Large intestine (tissue), 3 donors: Measurements from ENCODE around the gene AKR1C8. TPM values are rescaled to one million over a fixed set of nuclear protein-coding genes. Genes with fewer than 3 reads are reported as not detected.
"Not testable (repeated sequence)": the region's sequence is repeated elsewhere in the genome, so short reads cannot be mapped to it uniquely, and the experiment has no call there.

Experiments used
- DNase-seq, 2 donors: peaks; one replicate each; pipeline versions ENCODE4 v3.0.0 to v3.0.0-alpha.2; 2013
- H3K27ac ChIP-seq: one replicate; pipeline ENCODE4 v1.5.1; 2013; ENCODE audit warnings: low read length
- H3K27me3 ChIP-seq: 2 replicates; pipeline ENCODE4 v1.6.1; 2013; ENCODE audit warnings: low read length; ENCODE audit not compliant: control insufficient read depth, insufficient read depth
- H3K36me3 ChIP-seq: 2 replicates; pipeline ENCODE4 v1.6.1; 2013; ENCODE audit warnings: low read length; ENCODE audit not compliant: control insufficient read depth, insufficient read depth
- H3K4me1 ChIP-seq: one replicate; pipeline ENCODE4 v1.6.1; 2013; ENCODE audit warnings: low read length; ENCODE audit not compliant: control insufficient read depth, insufficient read depth
- H3K4me3 ChIP-seq: one replicate; pipeline ENCODE4 v1.5.1; 2013; ENCODE audit warnings: low read length
- H3K9me3 ChIP-seq: one replicate; pipeline ENCODE4 v1.6.1; 2013; ENCODE audit warnings: mild to moderate bottlenecking, low read depth, low read length, moderate library complexity; ENCODE audit not compliant: control insufficient read depth
- WGBS: methylation state at CpG from one replicate; pipeline ENCODE4 v1.1.5; 2013; ENCODE audit warnings: low lambda C conversion rate; ENCODE audit not compliant: insufficient coverage; 5-methylcytosine and 5-hydroxymethylcytosine counted together
- polyA plus RNA-seq: library from polyadenylated mRNA; unstranded; fragments of 120-200 nt; gene quantifications from one replicate; pipeline ENCODE4 v1.2.1, GENCODE V29; 2013

Gene AKR1C8
- polyA plus RNA-seq, 1 donor = 0.13 TPM

DNA sequence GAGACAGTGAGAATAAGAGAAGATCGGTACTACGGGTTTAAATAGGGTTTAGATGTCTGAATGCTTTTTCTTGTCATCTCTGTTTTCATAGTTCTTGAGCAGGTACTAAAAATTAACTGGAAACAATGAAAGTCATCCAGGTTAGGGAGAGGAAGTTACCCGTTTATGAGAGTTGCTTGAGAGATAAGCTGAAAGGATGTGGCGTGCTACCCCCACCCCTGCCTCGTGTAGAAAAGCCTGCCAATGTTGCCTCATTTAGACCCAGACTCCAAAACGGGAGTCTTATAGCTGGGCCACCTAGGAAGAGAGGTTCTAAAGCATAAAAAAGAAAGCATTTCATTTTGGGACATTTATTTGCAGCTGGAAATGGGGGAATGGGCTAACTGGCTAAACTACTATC is 21.8 kb upstream of the AKR1C8 start:
- Histone ChIP-seq H3K27ac (no peak overlapping the region), H3K9me3 (peaks cover 3% of the 10 kb centered on the region), H3K4me1 (no peaks in the 10 kb centered on the region), H3K36me3 (no peaks in the 10 kb centered on the region), H3K4me3 (no peak overlapping the region), H3K27me3 (no peaks in the 10 kb centered on the region)
- DNase-seq = no peak
- 83% methylated on average over 1 of the region's 6 CpGs for WGBS

DNA sequence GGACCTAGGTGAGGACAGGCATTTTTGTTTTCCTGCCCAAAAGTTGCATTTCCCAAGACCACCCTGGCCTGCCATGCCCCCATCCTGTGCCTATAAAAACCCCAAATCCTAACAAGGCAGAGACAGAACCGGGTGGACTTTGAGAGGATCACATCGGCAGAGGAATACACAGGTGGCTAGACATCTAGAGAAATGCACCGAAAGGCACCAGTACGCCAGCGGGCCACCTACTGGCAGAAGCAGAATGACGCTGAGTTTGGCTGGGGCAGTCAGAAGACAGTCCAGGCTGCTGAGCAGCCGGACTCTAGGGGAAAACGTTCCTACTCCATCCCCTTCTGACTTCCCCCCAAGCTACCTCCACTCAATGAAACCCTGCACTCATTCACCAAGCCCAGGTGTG is 14.4 kb upstream of the AKR1C8 start:
- H3K36me3 ChIP-seq = no peaks in the 10 kb centered on the region
- no peaks in the 10 kb centered on the region for H3K27me3 ChIP-seq
- H3K27ac ChIP-seq = no peak overlapping the region
- no peak overlapping the region for H3K4me3 ChIP-seq
- no peak for DNase-seq
- H3K4me1 ChIP-seq = peaks cover 12% of the 10 kb centered on the region
- peaks cover 3% of the 10 kb centered on the region for H3K9me3 ChIP-seq
- WGBS = no CpG with 5 or more reads among the region's 8 CpGs

GRCh38 chr10:5198386-5198785 is 13.4 kb upstream of the AKR1C8 start:
- WGBS = no CpG with 5 or more reads among the region's 3 CpGs
- Histone ChIP-seq H3K27me3 (no peaks in the 10 kb centered on the region), H3K4me1 (peaks cover 12% of the 10 kb centered on the region), H3K4me3 (no peak overlapping the region), H3K36me3 (no peaks in the 10 kb centered on the region), H3K27ac (no peak overlapping the region), H3K9me3 (peaks cover 3% of the 10 kb centered on the region)
- no peak for DNase-seq

- Histone ChIP-seq H3K27me3 (no peaks in the 10 kb centered on the region), H3K4me3 (no peak within 1 kb of the TSS), H3K9me3 (peaks cover 3% of the 10 kb centered on the region), H3K36me3 (no peaks in the 10 kb centered on the region), H3K27ac (peak within 1 kb of the TSS; percentile 93), H3K4me1 (peaks cover 12% of the 10 kb centered on the region)
- no CpG with 5 or more reads among the region's 4 CpGs for WGBS
- DNase-seq = peak; percentile 10 to 66
Observed at GRCh38 chr10:5196702-5197113, 11.8 kb upstream of the AKR1C8 start, which contains the start of gene AKR1C4. TSS of gene AKR1C4 (plus strand) at chr10:5196837. CDS start at chr10:5196868, 31 bp downstream.

- H3K4me3 ChIP-seq = no peak overlapping the region
- 33% methylated on average over 4 of the region's 6 CpGs for whole genome bisulfite sequencing
- H3K9me3 ChIP-seq = peaks cover 3% of the 10 kb centered on the region
- no peaks in the 10 kb centered on the region for H3K27me3 ChIP-seq
- peaks cover 12% of the 10 kb centered on the region for H3K4me1 ChIP-seq
- DNase-seq = peak; percentile 61 to 87
- no peaks in the 10 kb centered on the region for H3K36me3 ChIP-seq
- peak overlapping the region; percentile 93 for H3K27ac ChIP-seq
Observed at GRCh38 chr10:5195727-5196374, 10.9 kb upstream of the AKR1C8 start.

DNA sequence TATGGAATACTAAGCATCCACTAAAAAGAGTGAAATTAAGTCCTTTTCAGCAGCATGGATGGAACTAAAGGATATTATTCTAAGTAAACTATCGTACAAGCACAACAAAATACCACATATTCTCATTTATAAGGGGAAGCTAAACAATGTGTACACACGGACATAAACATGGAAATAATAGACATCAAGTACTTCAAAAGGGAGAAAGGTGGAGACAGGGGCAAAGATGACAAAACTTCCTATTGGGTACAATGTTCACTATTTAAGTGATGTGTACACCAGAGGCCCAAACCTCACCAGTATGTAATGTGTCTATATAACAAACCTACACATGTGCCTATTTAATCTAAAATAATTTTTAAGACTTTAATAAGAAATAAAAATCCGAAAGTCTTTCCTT is 9.5 kb upstream of the AKR1C8 start:
- WGBS = 94% methylated on average over 2 of the region's 3 CpGs
- DNase-seq = no peak
- Histone ChIP-seq H3K27me3 (no peaks in the 10 kb centered on the region), H3K27ac (no peak overlapping the region), H3K9me3 (peaks cover 2% of the 10 kb centered on the region), H3K4me3 (no peak overlapping the region), H3K36me3 (no peaks in the 10 kb centered on the region), H3K4me1 (peaks cover 12% of the 10 kb centered on the region)

DNA sequence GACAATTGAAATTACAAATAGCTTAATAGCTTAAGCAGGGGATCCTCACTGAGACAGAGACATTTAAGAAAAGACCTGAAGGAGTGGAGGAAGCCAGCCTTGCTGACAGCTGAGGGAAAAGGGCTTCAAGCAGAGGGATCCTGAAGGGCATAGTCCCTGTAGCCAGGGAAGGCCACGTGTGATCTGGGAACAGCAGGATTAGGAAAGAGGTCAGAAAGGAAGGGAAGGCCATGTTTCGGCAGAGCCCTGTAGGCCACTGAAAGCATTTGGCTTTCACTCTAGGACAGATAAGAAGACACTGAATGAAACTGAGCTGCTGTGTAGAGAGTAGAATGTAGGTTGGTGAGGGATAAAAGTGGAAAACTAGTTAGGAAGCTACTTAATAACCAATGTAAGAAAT is 3.4 kb upstream of the AKR1C8 start:
- no CpG with 5 or more reads among the region's 2 CpGs for WGBS
- H3K4me1 ChIP-seq = no peaks in the 10 kb centered on the region
- no peaks in the 10 kb centered on the region for H3K36me3 ChIP-seq
- no peaks in the 10 kb centered on the region for H3K27me3 ChIP-seq
- no peak for DNase-seq
- no peak overlapping the region for H3K4me3 ChIP-seq
- H3K9me3 ChIP-seq = no peaks in the 10 kb centered on the region
- H3K27ac ChIP-seq = no peak overlapping the region

GRCh38 chr10:5187867-5188266 is 2.9 kb upstream of the AKR1C8 start:
- 96% methylated on average over 5 of the region's 5 CpGs for WGBS
- DNase-seq = no peak
- no peaks in the 10 kb centered on the region for H3K36me3 ChIP-seq

DNA sequence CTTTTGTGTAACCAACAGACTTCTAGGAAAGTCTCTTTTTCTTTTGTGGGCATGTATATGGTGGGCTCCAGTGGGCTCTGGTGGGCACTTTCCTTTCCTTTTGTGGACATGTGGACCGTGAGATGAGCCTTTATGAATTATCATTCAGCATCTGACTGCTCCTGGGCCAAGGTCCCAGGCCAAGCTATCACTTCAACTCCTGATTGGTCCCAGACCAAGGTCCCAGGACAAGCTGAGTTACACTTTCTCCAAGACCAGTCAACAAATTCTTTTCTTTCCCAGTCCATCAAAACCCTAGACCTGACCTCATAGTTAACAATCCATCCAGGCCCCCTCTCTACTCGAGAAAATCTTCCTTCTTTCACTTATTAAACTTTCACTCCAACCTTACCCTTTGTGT is 1.0 kb downstream of the AKR1C8 start:
- Histone ChIP-seq H3K27me3 (no peaks in the 10 kb centered on the region), H3K4me1 (no peaks in the 10 kb centered on the region), H3K27ac (no peak overlapping the region), H3K36me3 (no peaks in the 10 kb centered on the region), H3K9me3 (no peaks in the 10 kb centered on the region), H3K4me3 (no peak overlapping the region)
- no peak for DNase-seq
- WGBS = 83% methylated on average over 1 of the region's 2 CpGs

More at GRCh38 chr10:5187867-5188266, 2.9 kb upstream of the AKR1C8 start:
- Histone ChIP-seq H3K27ac (no peak overlapping the region), H3K9me3 (no peaks in the 10 kb centered on the region), H3K4me3 (no peak overlapping the region), H3K27me3 (no peaks in the 10 kb centered on the region), H3K4me1 (no peaks in the 10 kb centered on the region)

DNA sequence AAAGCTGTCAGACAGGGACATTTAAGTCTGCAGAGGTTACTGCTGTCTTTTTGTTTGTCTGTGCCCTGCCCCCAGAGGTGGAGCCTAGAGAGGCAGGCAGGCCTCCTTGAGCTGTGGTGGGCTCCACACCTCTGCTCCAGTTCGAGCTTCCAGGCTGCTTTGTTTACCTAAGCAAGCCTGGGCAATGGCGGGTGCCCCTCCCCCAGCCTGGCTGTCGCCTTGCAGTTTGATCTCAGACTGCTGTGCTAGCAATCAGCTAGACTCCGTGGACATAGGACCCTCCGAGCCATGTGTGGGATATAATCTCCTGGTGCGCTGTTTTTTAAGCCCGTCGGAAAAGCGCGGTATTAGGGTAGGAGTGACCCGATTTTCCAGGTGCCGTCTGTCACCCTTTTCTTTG is 4.4 kb downstream of the AKR1C8 start:
- not testable (repeated sequence) for H3K9me3 ChIP-seq, H3K27me3 ChIP-seq, H3K27ac ChIP-seq, DNase-seq, H3K4me1 ChIP-seq, H3K36me3 ChIP-seq, H3K4me3 ChIP-seq
- WGBS = no CpG with 5 or more reads among the region's 12 CpGs

DNA sequence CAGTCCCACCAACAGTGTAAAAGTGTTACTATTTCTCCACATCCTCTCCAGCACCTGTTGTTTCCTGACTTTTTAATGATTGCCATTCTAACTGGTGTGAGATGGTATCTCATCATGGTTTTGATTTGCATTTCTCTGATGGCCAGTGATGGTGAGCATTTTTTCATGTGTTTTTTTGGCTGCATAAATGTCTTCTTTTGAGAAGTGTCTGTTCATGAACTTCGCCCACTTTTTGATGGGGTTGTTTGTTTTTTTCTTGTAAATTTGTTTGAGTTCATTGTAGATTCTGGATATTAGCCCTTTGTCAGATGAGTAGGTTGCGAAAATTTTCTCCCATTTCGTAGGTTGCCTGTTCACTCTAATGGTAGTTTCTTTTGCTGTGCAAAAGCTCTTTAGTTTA is 9.4 kb downstream of the AKR1C8 start:
- not testable (repeated sequence) for H3K4me3 ChIP-seq, H3K27me3 ChIP-seq, H3K36me3 ChIP-seq, H3K4me1 ChIP-seq, H3K9me3 ChIP-seq, H3K27ac ChIP-seq, DNase-seq
- WGBS = no CpG with 5 or more reads among the region's 3 CpGs
